K562 (cell line): ENCODE data around the gene ASMTL. TPM values are rescaled to one million over a fixed set of nuclear protein-coding genes. Genes with fewer than 3 reads are reported as not detected.

Experiments used
- ATAC-seq: fragments of 200-7000 bp; cut with Tn5 transposase; 3 replicates; pipeline ENCODE4 v1.9.1; 2020; ENCODE audit warnings: moderate library complexity
- BruUV-seq: library from RNA; stranded (reverse); fragments of 400-500 nt; replicated peaks from 2 replicates; lab custom pipeline; 2021; lab: Mats Ljungman, UMichigan
- CTCF ChIA-PET: fragments of 300-600 bp; formaldehyde crosslinking; extraction: SDS; loops from one replicate; lab custom pipeline; 2021; ENCODE audit warnings: low intra/inter-chr PET ratio; lab: Yijun Ruan, JAX
- POLR2A ChIA-PET: fragments of 300-600, 350-650 bp; sonication (Branson Sonifier 250); formaldehyde crosslinking; extraction: SDS; loops from one replicate; lab custom pipeline; 2021; ENCODE audit warnings: antibody characterized with exemption, inconsistent platforms; lab: Yijun Ruan, JAX
- DNase-seq, 4 experiments: peaks; one replicate each; pipeline versions ENCODE4 v3.0.0 to v3.0.0-alpha.2; 2011 to 2018; ENCODE audit warnings: low spot score in 3 of 4, mixed read lengths in 3 of 4; ENCODE audit errors: extremely low read depth in 1 of 4
- FAIRE-seq: peaks from 2 replicates; lab custom pipeline; 2011; peaks lifted over from hg19 to GRCh38; lab: Jason Lieb, UNC
- H2AFZ ChIP-seq: 2 replicates; pipeline ENCODE4 v1.6.0; 2011; ENCODE audit warnings: low read depth, low read length, control low read depth, inconsistent platforms
- H3K27ac ChIP-seq: fragments of 200-600 bp; 3 replicates; pipeline ENCODE4 v1.8.0; 2011; ENCODE audit warnings: low read depth, mild to moderate bottlenecking, control low read depth, inconsistent platforms, low read length, moderate library complexity, mixed read lengths; ENCODE audit errors: extremely low read depth
- H3K27me3 ChIP-seq, 2 experiments: fragments of 300-600 bp in 1 of 2; 2 replicates in 1 of 2; 3 replicates in 1 of 2; pipeline versions ENCODE4 v1.6.0 to v1.8.0; 2011; ENCODE audit warnings: inconsistent platforms in 2 of 2, low read length in 2 of 2, mild to moderate bottlenecking in 1 of 2, mixed read lengths in 1 of 2, moderate library complexity in 1 of 2; ENCODE audit not compliant: control insufficient read depth in 2 of 2, insufficient read depth in 2 of 2
- H3K36me3 ChIP-seq: fragments of 300-600 bp; 3 replicates; pipeline ENCODE4 v1.8.0; 2011; ENCODE audit warnings: mild to moderate bottlenecking, low read length, inconsistent platforms; ENCODE audit not compliant: control insufficient read depth, insufficient read depth
- H3K4me1 ChIP-seq, 2 experiments: fragments of 200-600 bp in 1 of 2; replicated peaks in 1 of 2; 2 replicates in 1 of 2; 3 replicates in 1 of 2; pipeline versions ENCODE4 v1.5.1 to v1.8.0; 2011; ENCODE audit warnings: inconsistent platforms in 2 of 2, low read length in 2 of 2, mild to moderate bottlenecking in 1 of 2, mixed read lengths in 1 of 2, moderate library complexity in 1 of 2; ENCODE audit not compliant: control insufficient read depth in 2 of 2, insufficient read depth in 2 of 2
- H3K4me2 ChIP-seq: 2 replicates; pipeline ENCODE4 v1.6.1; 2011; ENCODE audit warnings: low read length, control low read depth, inconsistent platforms, mixed read lengths; ENCODE audit not compliant: insufficient read depth
- H3K4me3 ChIP-seq: fragments of 200-600 bp; sonication (generic), shearing (Covaris generic); 2 replicates; pipeline ENCODE4 v1.5.1; 2016; ENCODE audit warnings: control low read depth, inconsistent platforms
- H3K79me2 ChIP-seq: fragments of 200-600 bp; 3 replicates; pipeline ENCODE4 v1.8.0; 2011; ENCODE audit warnings: low read length, inconsistent platforms; ENCODE audit not compliant: control insufficient read depth, insufficient read depth
- H3K9ac ChIP-seq, 2 experiments: 2 replicates each; pipeline versions ENCODE4 v1.6.0 to v1.6.1; 2011; ENCODE audit warnings: low read depth in 2 of 2, low read length in 2 of 2, control low read depth in 1 of 2, inconsistent platforms in 1 of 2, mild to moderate bottlenecking in 1 of 2, mixed read lengths in 1 of 2; ENCODE audit not compliant: insufficient read depth in 1 of 2
- H3K9me1 ChIP-seq: one replicate; pipeline ENCODE4 v1.6.0; 2011; ENCODE audit warnings: inconsistent platforms, mild to moderate bottlenecking, low read length, moderate library complexity; ENCODE audit not compliant: control insufficient read depth, insufficient read depth
- H3K9me3 ChIP-seq: replicated peaks from 2 replicates; pipeline ENCODE4 v1.5.1; 2011; ENCODE audit warnings: low read depth, low read length, inconsistent platforms; ENCODE audit not compliant: control insufficient read depth, insufficient read depth
- H4K20me1 ChIP-seq: replicated peaks from 2 replicates; pipeline ENCODE4 v1.6.1; 2011; ENCODE audit warnings: low read length, inconsistent platforms, mixed read lengths; ENCODE audit not compliant: control insufficient read depth, insufficient read depth
- ETV1 ChIP-seq: fragments of 450-650 bp; conservative IDR thresholded peaks from 2 replicates; pipeline ENCODE4 v1.6.1; 2016; ENCODE audit warnings: missing genetic modification characterization, control low read depth, low read depth, missing compliant biosample characterization
- HIVEP1 ChIP-seq: fragments of 250-450 bp; sonication (Bioruptor Pico); IDR thresholded peaks from 2 replicates; pipeline ENCODE4 v1.4.0; 2020; ENCODE audit warnings: mild to moderate bottlenecking
- NR3C1 ChIP-seq: sonication (generic); formaldehyde crosslinking; IDR thresholded peaks from 2 replicates; pipeline ENCODE4 v1.8.1; 2022; ENCODE audit warnings: missing genetic modification reagents
- RBFOX2 ChIP-seq: fragments of 200-400 bp; formaldehyde crosslinking; IDR thresholded peaks from 2 replicates; pipeline ENCODE4 v1.6.1; 2017; ENCODE audit warnings: low read depth, mild to moderate bottlenecking, low read length, moderate library complexity
- SMARCB1 ChIP-seq: IDR thresholded peaks from 2 replicates; pipeline ENCODE4 v1.6.1; 2011; ENCODE audit warnings: improper control_type of control experiment, low read depth; ENCODE audit not compliant: insufficient read length
- STAT5B ChIP-seq: fragments of 250-450 bp; sonication (Bioruptor Pico); IDR thresholded peaks from 2 replicates; pipeline ENCODE4 v1.8.0; 2021; ENCODE audit warnings: mild to moderate bottlenecking, inconsistent platforms
- TFAM ChIP-seq: fragments of 250-450 bp; sonication (Bioruptor Pico); conservative IDR thresholded peaks from 2 replicates; pipeline ENCODE4 v1.5.0; 2021; ENCODE audit warnings: mild to moderate bottlenecking, moderate library complexity
- XRCC5 ChIP-seq: fragments of 200-400 bp; formaldehyde crosslinking; IDR thresholded peaks from 2 replicates; pipeline ENCODE4 v1.6.1; 2017; ENCODE audit warnings: low read depth, mild to moderate bottlenecking, low read length
- WGBS: fragments of 100-300 bp; shearing (Covaris generic); methylation state at CpG from one replicate; pipeline ENCODE4 v1.1.6; 2016; ENCODE audit warnings: low coverage, mixed read lengths; ENCODE audit not compliant: insufficient coverage; ENCODE audit errors: missing lambda C conversion rate; 5-methylcytosine and 5-hydroxymethylcytosine counted together
- in situ Hi-C: fragments of 300-500 bp; cut with MboI; formaldehyde crosslinking; loops from 4 replicates; pipeline ENCODE4 v1.15.0; 2018; ENCODE audit warnings: inconsistent platforms, mixed read lengths
- intact Hi-C: fragments of 100-400 bp; cut with micrococcal nuclease; formaldehyde crosslinking; loops from 2 replicates; pipeline ENCODE4 v1.14.2; 2022
- polyA plus RNA-seq, 8 experiments: library from polyadenylated mRNA; depleted of rRNA in 4 of 8; stranded (reverse) in 5 of 8; unstranded in 3 of 8; fragments of >200 nt; fragmentation: Nextera tagmentation in 2 of 8; fragmentation: Illumina TruSeq in 1 of 8; extraction: Ambion mirVana in 2 of 8; extraction: Trizol in 1 of 8; gene quantifications; 2 replicates each; pipeline versions ENCODE4 v1.2.1 to v1.2.3, GENCODE V29; 2011 to 2014; ENCODE audit warnings: inconsistent platforms in 1 of 8, missing spikeins in 1 of 8
- total RNA-seq, 7 experiments: library from RNA; depleted of rRNA in 6 of 7; stranded (reverse); fragments of >200 nt in 6 of 7; fragmentation: Illumina TruSeq in 2 of 7; extraction: Trizol in 2 of 7; gene quantifications; 2 replicates each; pipeline versions ENCODE4 v1.2.1 to v1.2.3, GENCODE V29; 2011 to 2021; ENCODE audit warnings: low replicate concordance in 1 of 7
- TF ChIP-seq, protein P1 (sequence below): fragments of 450-650 bp; IDR thresholded peaks from 2 replicates; pipeline ENCODE4 v1.6.1; 2016; ENCODE audit warnings: low read depth
- TF ChIP-seq, protein P2 (sequence below): sonication (generic); formaldehyde crosslinking; IDR thresholded peaks from 2 replicates; pipeline ENCODE4 v1.8.1; 2023; ENCODE audit warnings: missing genetic modification reagents, mild to moderate bottlenecking, borderline replicate concordance

The ASMTL gene
- total and polyA plus RNA-seq, 9 of the 15 experiments (the other 6 are each of a cell fraction or from before 2014, with no cell fraction given), result 0.56 to 20.6 (median 7.6) TPM

DNA sequence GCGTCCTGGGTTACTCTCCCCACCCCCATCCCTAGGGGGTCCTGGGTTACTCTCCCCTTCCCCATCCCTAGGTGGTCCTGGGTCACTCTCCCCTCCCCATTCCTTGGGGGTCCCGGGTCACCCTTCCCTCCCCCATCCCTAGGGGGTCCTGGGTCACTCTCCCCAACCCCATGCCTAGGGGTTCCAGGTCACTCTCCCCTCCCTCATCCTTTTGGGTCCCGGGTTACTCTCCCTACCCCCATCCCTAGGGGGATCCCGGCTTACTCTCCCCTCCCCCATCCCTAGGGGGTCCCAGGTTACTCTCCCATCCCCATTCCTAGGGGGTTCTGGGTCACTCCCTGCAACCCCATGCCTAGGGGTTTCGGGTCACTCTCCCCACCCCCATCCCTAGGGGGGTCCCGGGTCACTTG lies 1.5 kb downstream of the ASMTL start:
- H3K36me3 ChIP-seq, result 0 out of 3 replicates have a peak, but pooled peaks cover 2% of the 10 kb centered on the region
- peaks cover 16% of the 10 kb centered on the region for H3K79me2 ChIP-seq
- H3K27me3 ChIP-seq, result peaks cover 0 to 12% of the 10 kb centered on the region in 2 experiments; a peak in 2 of 5 replicates
- H3K9me1 ChIP-seq, result no peaks in the 10 kb centered on the region
- CTCF ChIA-PET, result no interaction called here
- POLR2A ChIA-PET, result no interaction called here
- H3K4me3 ChIP-seq, result no peak overlapping the region
- DNase-seq (no peak), ATAC-seq (no peak), FAIRE-seq (no peak)
- no CpG with 5 or more reads among the region's 6 CpGs for WGBS
- no peaks in the 10 kb centered on the region for H4K20me1 ChIP-seq
- no peak overlapping the region for H2AFZ ChIP-seq
- no TSS peak for BruUV-seq
- H3K27ac ChIP-seq, result no peak overlapping the region
- no peak overlapping the region for H3K4me2 ChIP-seq
- intact Hi-C loops (loop anchor here (5.0 kb wide), 1 partner anchor 86 kb away; the partner anchor contains the start of gene P2RY8), in situ Hi-C loops (loop anchor here (25.0 kb wide), 1 partner anchor 1161 kb away; no protein-coding TSS in a partner anchor)
- peaks cover 0 to 13% of the 10 kb centered on the region in 2 experiments; a peak in 2 of 5 replicates for H3K4me1 ChIP-seq
- H3K9ac ChIP-seq, result no peak overlapping the region
- H3K9me3 ChIP-seq, result no peaks in the 10 kb centered on the region; the same call in 1 of the 2 replicates
- no peak for TF ChIP-seq TFAM
- TF ChIP-seq STAT5B (CRISPR knock-in tag), result no peak
- no peak for TF ChIP-seq SMARCB1
- TF ChIP-seq ETV1, result no peak
- TF ChIP-seq HIVEP1 (CRISPR knock-in tag), result no peak
- no peak for TF ChIP-seq XRCC5
- no peak for TF ChIP-seq RBFOX2
- TF ChIP-seq NR3C1 (CRISPR knock-in tag), result no peak
- TF ChIP-seq, protein P1, sequence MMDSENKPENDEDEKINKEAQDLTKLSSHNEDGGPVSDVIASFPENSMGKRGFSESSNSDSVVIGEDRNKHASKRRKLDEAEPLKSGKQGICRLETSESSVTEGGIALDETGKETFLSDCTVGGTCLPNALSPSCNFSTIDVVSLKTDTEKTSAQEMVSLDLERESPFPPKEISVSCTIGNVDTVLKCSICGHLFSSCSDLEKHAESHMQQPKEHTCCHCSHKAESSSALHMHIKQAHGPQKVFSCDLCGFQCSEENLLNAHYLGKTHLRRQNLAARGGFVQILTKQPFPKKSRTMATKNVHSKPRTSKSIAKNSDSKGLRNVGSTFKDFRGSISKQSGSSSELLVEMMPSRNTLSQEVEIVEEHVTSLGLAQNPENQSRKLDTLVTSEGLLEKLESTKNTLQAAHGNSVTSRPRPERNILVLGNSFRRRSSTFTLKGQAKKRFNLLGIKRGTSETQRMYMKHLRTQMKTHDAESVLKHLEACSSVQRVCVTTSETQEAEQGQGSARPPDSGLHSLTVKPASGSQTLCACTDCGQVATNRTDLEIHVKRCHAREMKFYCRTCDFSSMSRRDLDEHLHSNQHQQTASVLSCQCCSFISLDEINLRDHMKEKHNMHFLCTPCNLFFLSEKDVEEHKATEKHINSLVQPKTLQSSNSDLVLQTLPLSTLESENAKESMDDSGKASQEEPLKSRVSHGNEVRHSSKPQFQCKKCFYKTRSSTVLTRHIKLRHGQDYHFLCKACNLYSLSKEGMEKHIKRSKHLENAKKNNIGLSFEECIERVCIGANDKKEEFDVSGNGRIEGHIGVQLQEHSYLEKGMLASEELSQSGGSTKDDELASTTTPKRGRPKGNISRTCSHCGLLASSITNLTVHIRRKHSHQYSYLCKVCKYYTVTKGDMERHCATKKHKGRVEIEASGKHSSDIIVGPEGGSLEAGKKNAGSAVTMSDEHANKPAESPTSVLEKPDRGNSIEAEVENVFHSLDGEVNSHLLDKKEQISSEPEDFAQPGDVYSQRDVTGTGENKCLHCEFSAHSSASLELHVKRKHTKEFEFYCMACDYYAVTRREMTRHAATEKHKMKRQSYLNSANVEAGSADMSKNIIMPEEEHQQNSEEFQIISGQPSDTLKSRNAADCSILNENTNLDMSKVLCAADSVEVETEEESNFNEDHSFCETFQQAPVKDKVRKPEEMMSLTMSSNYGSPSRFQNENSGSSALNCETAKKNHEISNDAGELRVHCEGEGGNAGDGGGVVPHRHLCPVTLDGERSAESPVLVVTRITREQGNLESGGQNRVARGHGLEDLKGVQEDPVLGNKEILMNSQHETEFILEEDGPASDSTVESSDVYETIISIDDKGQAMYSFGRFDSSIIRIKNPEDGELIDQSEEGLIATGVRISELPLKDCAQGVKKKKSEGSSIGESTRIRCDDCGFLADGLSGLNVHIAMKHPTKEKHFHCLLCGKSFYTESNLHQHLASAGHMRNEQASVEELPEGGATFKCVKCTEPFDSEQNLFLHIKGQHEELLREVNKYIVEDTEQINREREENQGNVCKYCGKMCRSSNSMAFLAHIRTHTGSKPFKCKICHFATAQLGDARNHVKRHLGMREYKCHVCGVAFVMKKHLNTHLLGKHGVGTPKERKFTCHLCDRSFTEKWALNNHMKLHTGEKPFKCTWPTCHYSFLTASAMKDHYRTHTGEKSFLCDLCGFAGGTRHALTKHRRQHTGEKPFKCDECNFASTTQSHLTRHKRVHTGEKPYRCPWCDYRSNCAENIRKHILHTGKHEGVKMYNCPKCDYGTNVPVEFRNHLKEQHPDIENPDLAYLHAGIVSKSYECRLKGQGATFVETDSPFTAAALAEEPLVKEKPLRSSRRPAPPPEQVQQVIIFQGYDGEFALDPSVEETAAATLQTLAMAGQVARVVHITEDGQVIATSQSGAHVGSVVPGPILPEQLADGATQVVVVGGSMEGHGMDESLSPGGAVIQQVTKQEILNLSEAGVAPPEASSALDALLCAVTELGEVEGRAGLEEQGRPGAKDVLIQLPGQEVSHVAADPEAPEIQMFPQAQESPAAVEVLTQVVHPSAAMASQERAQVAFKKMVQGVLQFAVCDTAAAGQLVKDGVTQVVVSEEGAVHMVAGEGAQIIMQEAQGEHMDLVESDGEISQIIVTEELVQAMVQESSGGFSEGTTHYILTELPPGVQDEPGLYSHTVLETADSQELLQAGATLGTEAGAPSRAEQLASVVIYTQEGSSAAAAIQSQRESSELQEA, result no peak
- TF ChIP-seq, protein P2, sequence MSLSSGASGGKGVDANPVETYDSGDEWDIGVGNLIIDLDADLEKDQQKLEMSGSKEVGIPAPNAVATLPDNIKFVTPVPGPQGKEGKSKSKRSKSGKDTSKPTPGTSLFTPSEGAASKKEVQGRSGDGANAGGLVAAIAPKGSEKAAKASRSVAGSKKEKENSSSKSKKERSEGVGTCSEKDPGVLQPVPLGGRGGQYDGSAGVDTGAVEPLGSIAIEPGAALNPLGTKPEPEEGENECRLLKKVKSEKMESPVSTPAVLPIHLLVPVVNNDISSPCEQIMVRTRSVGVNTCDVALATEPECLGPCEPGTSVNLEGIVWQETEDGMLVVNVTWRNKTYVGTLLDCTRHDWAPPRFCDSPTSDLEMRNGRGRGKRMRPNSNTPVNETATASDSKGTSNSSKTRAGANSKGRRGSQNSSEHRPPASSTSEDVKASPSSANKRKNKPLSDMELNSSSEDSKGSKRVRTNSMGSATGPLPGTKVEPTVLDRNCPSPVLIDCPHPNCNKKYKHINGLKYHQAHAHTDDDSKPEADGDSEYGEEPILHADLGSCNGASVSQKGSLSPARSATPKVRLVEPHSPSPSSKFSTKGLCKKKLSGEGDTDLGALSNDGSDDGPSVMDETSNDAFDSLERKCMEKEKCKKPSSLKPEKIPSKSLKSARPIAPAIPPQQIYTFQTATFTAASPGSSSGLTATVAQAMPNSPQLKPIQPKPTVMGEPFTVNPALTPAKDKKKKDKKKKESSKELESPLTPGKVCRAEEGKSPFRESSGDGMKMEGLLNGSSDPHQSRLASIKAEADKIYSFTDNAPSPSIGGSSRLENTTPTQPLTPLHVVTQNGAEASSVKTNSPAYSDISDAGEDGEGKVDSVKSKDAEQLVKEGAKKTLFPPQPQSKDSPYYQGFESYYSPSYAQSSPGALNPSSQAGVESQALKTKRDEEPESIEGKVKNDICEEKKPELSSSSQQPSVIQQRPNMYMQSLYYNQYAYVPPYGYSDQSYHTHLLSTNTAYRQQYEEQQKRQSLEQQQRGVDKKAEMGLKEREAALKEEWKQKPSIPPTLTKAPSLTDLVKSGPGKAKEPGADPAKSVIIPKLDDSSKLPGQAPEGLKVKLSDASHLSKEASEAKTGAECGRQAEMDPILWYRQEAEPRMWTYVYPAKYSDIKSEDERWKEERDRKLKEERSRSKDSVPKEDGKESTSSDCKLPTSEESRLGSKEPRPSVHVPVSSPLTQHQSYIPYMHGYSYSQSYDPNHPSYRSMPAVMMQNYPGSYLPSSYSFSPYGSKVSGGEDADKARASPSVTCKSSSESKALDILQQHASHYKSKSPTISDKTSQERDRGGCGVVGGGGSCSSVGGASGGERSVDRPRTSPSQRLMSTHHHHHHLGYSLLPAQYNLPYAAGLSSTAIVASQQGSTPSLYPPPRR (CRISPR knock-in tag), result no peak
